AG20443 (cell line): Measurements from ENCODE around the gene ACADSB.
A peak's percentile ranks its signal among the peaks of the same experiment; 100 is the strongest.

Experiments
- DNase-seq: peaks from one replicate; pipeline ENCODE4 v3.0.0; 2012; ENCODE audit warnings: low spot score, mixed read lengths

Gene ACADSB

GRCh38 chr10:123042708-123043408 lies 34.1 kb downstream of the ACADSB start:
- no peak for DNase-seq

- peak; percentile 80 for DNase-seq
These were observed 34.7 kb downstream of the ACADSB start for GRCh38 chr10:123043409-123043925.

- no peak for DNase-seq
These were observed 35.6 kb downstream of the ACADSB start for GRCh38 chr10:123044391-123044790.

- DNase-seq: no peak
These were observed 37.3 kb downstream of the ACADSB start for GRCh38 chr10:123045961-123046731.

GRCh38 chr10:123057968-123058367 lies 49.2 kb downstream of the ACADSB start:
- DNase-seq: no peak

GRCh38 chr10:123061865-123062264 lies 53.1 kb downstream of the ACADSB start:
- DNase-seq: no peak

- no peak for DNase-seq
These were observed 53.9 kb downstream of the ACADSB start for GRCh38 chr10:123062726-123063125.

GRCh38 chr10:123068087-123068853 lies 59.5 kb downstream of the ACADSB start:
- no peak for DNase-seq

GRCh38 chr10:123069246-123069986 lies 60.6 kb downstream of the ACADSB start:
- no peak for DNase-seq

GRCh38 chr10:123073187-123073586 lies 64.4 kb downstream of the ACADSB start:
- no peak for DNase-seq

- no peak for DNase-seq
These were observed 65.4 kb downstream of the ACADSB start for GRCh38 chr10:123074215-123074614.

GRCh38 chr10:123081896-123082295 lies 73.1 kb downstream of the ACADSB start:
- DNase-seq: no peak

GRCh38 chr10:123083811-123084210 lies 75.0 kb downstream of the ACADSB start:
- no peak for DNase-seq

GRCh38 chr10:123086281-123086680 lies 77.5 kb downstream of the ACADSB start:
- DNase-seq: no peak

- DNase-seq: no peak
These were observed 78.5 kb downstream of the ACADSB start for GRCh38 chr10:123087348-123087747.

GRCh38 chr10:123087786-123088185 lies 79.0 kb downstream of the ACADSB start:
- no peak for DNase-seq

GRCh38 chr10:123092635-123093414 lies 84.0 kb downstream of the ACADSB start:
- no peak for DNase-seq

- no peak for DNase-seq
These were observed 84.7 kb downstream of the ACADSB start for GRCh38 chr10:123093489-123093888.

- no peak for DNase-seq
These were observed 87.6 kb downstream of the ACADSB start for GRCh38 chr10:123096452-123096851.

GRCh38 chr10:123097039-123097438 lies 88.2 kb downstream of the ACADSB start:
- DNase-seq: no peak
